ENCODE results near the gene PTPN18. TPM values are rescaled to one million over a fixed set of nuclear protein-coding genes. Genes with fewer than 3 reads are reported as not detected.

PTPN18 gene
- total RNA-seq, 1 donor from 2014 or later, result 10.4 TPM

GRCh38 chr2:130347220-130347925, 8.5 kb upstream of the PTPN18 start:
- no peak for TF ChIP-seq EZH2 (IDR thresholded peaks at IDR 0.05; ENCODE audit: insufficient read depth, low read length)
- no peak for TF ChIP-seq CTCF (IDR thresholded peaks at IDR 0.05; ENCODE audit: insufficient read depth, low read depth, low read length)
- H3K36me3 ChIP-seq (ENCODE audit: insufficient read depth, low read length), result peaks cover 35% of the 10 kb centered on the region

GRCh38 chr2:130349174-130349573, 6.7 kb upstream of the PTPN18 start:
- Histone ChIP-seq H4K20me1 (ENCODE audit: insufficient read depth, low read length) (peaks cover 49% of the 10 kb centered on the region), H3K36me3 (ENCODE audit: insufficient read depth, low read length) (peaks cover 35% of the 10 kb centered on the region), H3K9ac (ENCODE audit: low read length) (no peak overlapping the region), H3K27me3 (ENCODE audit: insufficient read depth, low read length) (no peaks in the 10 kb centered on the region), H3K4me3 (ENCODE audit: insufficient read depth, low read depth, low read length) (no peak overlapping the region), H2AFZ (ENCODE audit: low read depth, low read length) (no peak overlapping the region), H3K4me1 (ENCODE audit: insufficient read depth, low read length) (no peaks in the 10 kb centered on the region), H3K4me2 (ENCODE audit: low read length) (no peak overlapping the region), H3K9me3 (ENCODE audit: insufficient read depth, low read depth, low read length) (no peaks in the 10 kb centered on the region), H3K27ac (ENCODE audit: low read depth, low read length) (no peak overlapping the region), H3K79me2 (ENCODE audit: insufficient read depth, low read length) (peaks cover 21% of the 10 kb centered on the region)
- H3K27ac Mint-ChIP-seq (ENCODE audit: unreplicated experiment), result no peak overlapping the region
- H3K36me3 Mint-ChIP-seq (ENCODE audit: low read depth, unreplicated experiment), result peaks cover 33% of the 10 kb centered on the region
- H3K9me3 Mint-ChIP-seq (ENCODE audit: unreplicated experiment), result peaks cover 2% of the 10 kb centered on the region
- no peaks in the 10 kb centered on the region for H3K27me3 Mint-ChIP-seq (ENCODE audit: low read depth, unreplicated experiment)
- FAIRE-seq (no peak), DNase-seq (ENCODE audit: low read depth) (no peak)
- no peak for TF ChIP-seq EZH2 (IDR thresholded peaks at IDR 0.05; ENCODE audit: insufficient read depth, low read length)
- TF ChIP-seq CTCF (IDR thresholded peaks at IDR 0.05; ENCODE audit: insufficient read depth, low read depth, low read length), result no peak
- H3K4me1 Mint-ChIP-seq (ENCODE audit: low read depth, unreplicated experiment), result no peaks in the 10 kb centered on the region
- no peak overlapping the region for H3K4me3 Mint-ChIP-seq (ENCODE audit: unreplicated experiment)

More at GRCh38 chr2:130347220-130347925, 8.5 kb upstream of the PTPN18 start:
- no peaks in the 10 kb centered on the region for H3K9me3 ChIP-seq (ENCODE audit: insufficient read depth, low read depth, low read length)
- no peak overlapping the region for H3K4me3 Mint-ChIP-seq (ENCODE audit: unreplicated experiment)
- no peaks in the 10 kb centered on the region for H3K27me3 Mint-ChIP-seq (ENCODE audit: low read depth, unreplicated experiment)
- peaks cover 41% of the 10 kb centered on the region for H4K20me1 ChIP-seq (ENCODE audit: insufficient read depth, low read length)
- no peak overlapping the region for H3K4me3 ChIP-seq (ENCODE audit: insufficient read depth, low read depth, low read length)
- H3K79me2 ChIP-seq (ENCODE audit: insufficient read depth, low read length), result peaks cover 35% of the 10 kb centered on the region
- H3K27ac ChIP-seq (ENCODE audit: low read depth, low read length), result no peak overlapping the region
- H3K36me3 Mint-ChIP-seq (ENCODE audit: low read depth, unreplicated experiment), result peaks cover 33% of the 10 kb centered on the region
- FAIRE-seq (no peak), DNase-seq (ENCODE audit: low read depth) (no peak)
- H3K4me2 ChIP-seq (ENCODE audit: low read length), result no peak overlapping the region
- no peaks in the 10 kb centered on the region for H3K27me3 ChIP-seq (ENCODE audit: insufficient read depth, low read length)
- H2AFZ ChIP-seq (ENCODE audit: low read depth, low read length), result no peak overlapping the region
- no peak overlapping the region for H3K9ac ChIP-seq (ENCODE audit: low read length)
- H3K27ac Mint-ChIP-seq (ENCODE audit: unreplicated experiment), result no peak overlapping the region
- H3K4me1 Mint-ChIP-seq (ENCODE audit: low read depth, unreplicated experiment), result no peaks in the 10 kb centered on the region
- peaks cover 3% of the 10 kb centered on the region for H3K4me1 ChIP-seq (ENCODE audit: insufficient read depth, low read length)
- H3K9me3 Mint-ChIP-seq (ENCODE audit: unreplicated experiment), result peaks cover 2% of the 10 kb centered on the region

GRCh38 chr2:130351711-130352110, 4.1 kb upstream of the PTPN18 start:
- H3K4me2 ChIP-seq (ENCODE audit: low read length), result no peak overlapping the region
- no peak for DNase-seq (ENCODE audit: low read depth)
- H3K27ac ChIP-seq (ENCODE audit: low read depth, low read length), result no peak overlapping the region
- H3K9me3 Mint-ChIP-seq (ENCODE audit: unreplicated experiment), result no peaks in the 10 kb centered on the region
- TF ChIP-seq EZH2 (IDR thresholded peaks at IDR 0.05; ENCODE audit: insufficient read depth, low read length), result no peak
- no peak for TF ChIP-seq CTCF (IDR thresholded peaks at IDR 0.05; ENCODE audit: insufficient read depth, low read depth, low read length)
- H3K4me3 Mint-ChIP-seq (ENCODE audit: unreplicated experiment), result no peak overlapping the region
- no peak overlapping the region for H3K4me3 ChIP-seq (ENCODE audit: insufficient read depth, low read depth, low read length)
- H4K20me1 ChIP-seq (ENCODE audit: insufficient read depth, low read length), result peaks cover 34% of the 10 kb centered on the region
- no peaks in the 10 kb centered on the region for H3K79me2 ChIP-seq (ENCODE audit: insufficient read depth, low read length)
- H3K36me3 ChIP-seq (ENCODE audit: insufficient read depth, low read length), result peaks cover 12% of the 10 kb centered on the region
- H3K27me3 Mint-ChIP-seq (ENCODE audit: low read depth, unreplicated experiment), result peaks cover 6% of the 10 kb centered on the region
- H3K9me3 ChIP-seq (ENCODE audit: insufficient read depth, low read depth, low read length), result no peaks in the 10 kb centered on the region
- H3K27me3 ChIP-seq (ENCODE audit: insufficient read depth, low read length), result no peaks in the 10 kb centered on the region
- H3K36me3 Mint-ChIP-seq (ENCODE audit: low read depth, unreplicated experiment), result peaks cover 17% of the 10 kb centered on the region
- FAIRE-seq, result no peak
- no peak overlapping the region for H3K27ac Mint-ChIP-seq (ENCODE audit: unreplicated experiment)
- no peak overlapping the region for H3K9ac ChIP-seq (ENCODE audit: low read length)
- H3K4me1 Mint-ChIP-seq (ENCODE audit: low read depth, unreplicated experiment), result peaks cover 1% of the 10 kb centered on the region
- peaks cover 7% of the 10 kb centered on the region for H3K4me1 ChIP-seq (ENCODE audit: insufficient read depth, low read length)
- H2AFZ ChIP-seq (ENCODE audit: low read depth, low read length), result no peak overlapping the region

Data from astrocyte (in vitro differentiated cells and primary cell).